ENCODE results near the gene RP2.

RP2 gene

DNA sequence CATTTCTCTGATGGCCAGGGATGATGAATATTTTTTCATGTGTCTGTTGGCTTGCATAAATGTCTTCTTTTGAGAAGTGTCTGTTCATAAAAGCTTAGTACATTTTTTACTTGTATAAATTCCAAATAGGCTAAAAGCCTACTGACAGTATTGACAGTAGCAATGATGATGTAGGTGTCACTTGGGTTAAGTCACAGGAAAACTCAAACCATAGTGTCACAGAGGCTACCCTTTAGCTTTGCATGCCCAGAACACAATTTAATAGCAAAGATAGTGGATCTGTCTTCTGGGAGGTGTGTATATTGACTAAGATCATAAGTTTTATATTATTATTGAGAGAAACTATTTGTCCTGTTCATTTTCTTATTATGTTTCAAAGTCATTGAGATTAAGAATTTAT lies 8.1 kb downstream of the RP2 start:
- no peak for DNase-seq

GRCh38 chrX:46849933-46850332 lies 13.1 kb downstream of the RP2 start:
- no peak for DNase-seq

GRCh38 chrX:46850771-46851170 lies 13.9 kb downstream of the RP2 start:
- DNase-seq, result no peak

DNA sequence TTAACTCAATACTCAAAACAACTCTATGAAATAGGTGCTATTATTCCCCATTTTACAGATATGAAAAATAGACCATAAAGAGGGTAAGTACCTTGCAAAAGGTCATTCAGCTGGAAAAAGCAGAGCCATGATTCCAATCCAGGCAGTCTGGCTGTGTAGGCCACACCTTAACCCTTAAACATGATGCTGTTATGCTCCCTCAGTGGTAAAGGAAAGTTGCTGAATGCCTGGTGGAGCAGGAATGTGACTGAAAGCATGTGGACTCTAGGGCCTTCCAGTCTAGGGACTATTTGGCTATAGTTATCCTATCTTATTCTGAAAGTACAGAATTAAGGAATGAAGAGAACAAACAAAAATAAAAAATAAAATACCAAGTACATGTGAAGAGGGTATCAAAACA lies 19.6 kb downstream of the RP2 start:
- DNase-seq, result no peak

DNA sequence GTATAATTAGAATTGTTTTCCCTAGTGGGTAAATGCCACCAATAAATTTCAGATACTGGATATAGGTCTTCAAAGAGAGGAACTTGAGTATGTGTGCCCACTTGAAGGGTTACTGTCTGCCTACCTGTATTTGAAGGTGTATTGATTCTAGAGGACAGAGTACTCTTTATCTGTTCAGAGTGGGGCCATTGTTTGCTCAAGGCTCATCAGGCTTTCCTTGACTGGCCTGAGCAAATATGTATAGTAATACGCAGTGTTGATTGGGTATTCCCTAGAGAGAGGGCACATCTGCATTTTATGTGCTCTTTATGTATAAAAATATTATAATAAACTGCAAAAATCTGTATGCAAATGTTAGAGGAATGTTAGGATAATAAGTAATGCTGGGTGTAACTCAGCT lies 23.7 kb downstream of the RP2 start:
- DNase-seq, result no peak

DNA sequence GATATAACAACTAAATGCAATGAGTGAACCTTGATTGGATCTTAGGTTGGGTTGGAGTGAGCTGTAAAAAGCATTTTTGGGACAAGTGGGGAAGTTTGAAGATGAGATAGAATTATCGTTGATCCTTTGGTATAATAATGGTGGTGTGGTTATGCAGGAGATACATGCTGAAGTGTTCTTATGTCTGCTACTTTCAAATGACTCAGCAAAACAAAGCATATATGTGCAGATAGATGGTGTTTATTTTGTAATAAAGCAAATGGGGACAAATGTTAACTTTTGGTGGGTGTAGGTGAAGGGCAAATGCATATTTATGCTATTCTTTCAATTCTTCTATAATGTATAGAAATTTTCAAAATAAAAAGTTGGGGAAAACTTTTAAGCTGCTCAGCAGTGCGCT lies 26.2 kb downstream of the RP2 start:
- no peak for DNase-seq

DNA sequence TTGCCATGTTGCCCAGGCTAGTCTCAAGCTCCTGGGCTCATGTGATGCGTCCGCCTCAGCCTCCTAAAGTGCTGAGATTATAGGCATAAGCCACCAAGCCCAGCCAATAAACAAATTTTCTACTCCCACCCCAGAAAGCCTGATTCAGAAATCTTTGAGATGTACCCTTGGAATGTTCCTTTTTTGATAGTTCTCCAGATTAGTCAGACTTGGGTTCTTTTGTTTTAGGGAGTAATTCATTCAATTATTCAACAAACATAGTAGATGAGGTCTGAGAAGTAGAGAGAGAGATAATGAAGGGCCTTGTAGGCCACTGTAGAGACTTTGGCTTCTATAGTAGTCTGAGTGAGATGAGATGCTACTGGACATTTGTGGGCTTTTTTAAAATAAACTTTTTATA lies 27.8 kb downstream of the RP2 start:
- no peak for DNase-seq

DNA sequence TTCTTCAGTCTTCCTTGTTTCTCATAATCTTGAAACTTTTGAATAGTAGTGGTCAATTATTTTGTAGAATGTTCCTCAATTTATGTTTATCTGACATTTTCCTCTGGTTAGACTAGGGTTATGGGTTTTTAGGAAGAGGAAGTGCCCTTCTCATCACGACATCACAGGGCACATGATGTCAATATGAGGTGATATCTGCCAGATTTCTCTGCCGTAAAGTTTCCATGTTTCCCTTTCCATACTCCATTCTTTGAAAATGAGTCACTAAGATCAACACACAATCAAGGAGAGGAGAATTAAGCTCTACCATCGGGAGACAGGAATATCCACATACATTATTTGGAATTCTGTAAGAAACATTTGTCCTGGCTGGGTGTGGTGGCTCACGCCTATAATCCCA lies 28.4 kb downstream of the RP2 start:
- no peak for DNase-seq

- no peak for DNase-seq
Measured at GRCh38 chrX:46866726-46867125, 29.9 kb downstream of the RP2 start.

GRCh38 chrX:46873746-46874145 lies 36.9 kb downstream of the RP2 start:
- no peak for DNase-seq

GRCh38 chrX:46876901-46877300 lies 40.1 kb downstream of the RP2 start:
- no peak for DNase-seq

GRCh38 chrX:46882266-46882665 lies 45.4 kb downstream of the RP2 start:
- no peak for DNase-seq

- no peak for DNase-seq
Measured at GRCh38 chrX:46884799-46885198, 48.0 kb downstream of the RP2 start.

GRCh38 chrX:46898207-46898606 lies 61.4 kb downstream of the RP2 start:
- no peak for DNase-seq

- DNase-seq, result peak; percentile 74
Measured at GRCh38 chrX:46903458-46904242, 66.8 kb downstream of the RP2 start.

- no peak for DNase-seq
Measured at GRCh38 chrX:46904626-46905025, 67.8 kb downstream of the RP2 start.

- DNase-seq, result no peak
Measured at GRCh38 chrX:46910415-46910814, 73.6 kb downstream of the RP2 start.

- peak; percentile 31 for DNase-seq
Measured at GRCh38 chrX:46912098-46912602, 75.3 kb downstream of the RP2 start, which contains the start of gene JADE3. JADE3 (plus strand) TSS chrX:46912421; CDS start chrX:46984895, 72,474 bp downstream.

GRCh38 chrX:46912603-46913491 lies 76.0 kb downstream of the RP2 start:
- DNase-seq, result peak; percentile 39

DNA sequence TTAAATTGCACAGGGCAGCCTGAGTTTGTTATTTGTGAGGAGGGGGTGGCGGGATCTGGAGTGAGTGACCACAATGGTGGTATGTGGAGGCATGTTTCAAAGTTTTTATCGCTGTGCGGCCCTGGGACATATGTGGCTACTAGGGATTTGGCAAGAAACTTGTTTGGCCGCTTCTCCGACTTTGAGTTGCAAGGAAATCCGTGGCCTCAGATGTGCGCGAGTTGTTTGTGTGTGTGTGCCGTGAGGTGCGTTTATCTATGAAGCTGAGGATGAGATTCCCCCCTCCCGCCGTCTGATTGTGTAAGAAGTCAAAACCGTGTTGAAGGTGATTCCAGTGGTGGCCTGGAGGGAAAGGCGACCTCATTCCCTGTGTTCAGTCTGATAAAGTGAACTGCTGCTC lies 76.8 kb downstream of the RP2 start:
- DNase-seq, result no peak

DNA sequence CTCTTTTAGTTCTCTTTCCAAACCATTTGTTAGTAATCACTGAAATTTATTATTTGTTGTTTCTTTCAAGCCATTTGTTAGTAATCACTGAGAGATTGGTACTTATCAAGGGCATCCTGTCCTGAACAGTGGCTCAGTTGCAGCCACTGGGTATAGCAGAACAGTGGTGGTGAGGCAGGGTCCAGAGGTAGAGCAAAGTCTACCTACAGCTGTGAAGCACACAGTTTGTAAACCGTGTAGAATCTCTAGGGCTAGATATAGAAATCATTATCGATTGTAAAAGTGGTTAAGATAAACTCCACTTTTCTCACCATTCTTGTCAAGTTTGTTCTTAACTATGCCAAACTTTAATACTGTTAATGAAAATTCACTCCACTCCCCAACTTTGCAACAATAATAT lies 79.4 kb downstream of the RP2 start:
- DNase-seq, result no peak

- no peak for DNase-seq
Measured at GRCh38 chrX:46917622-46918021, 80.8 kb downstream of the RP2 start.

GRCh38 chrX:46918434-46918833 lies 81.6 kb downstream of the RP2 start:
- no peak for DNase-seq

DNA sequence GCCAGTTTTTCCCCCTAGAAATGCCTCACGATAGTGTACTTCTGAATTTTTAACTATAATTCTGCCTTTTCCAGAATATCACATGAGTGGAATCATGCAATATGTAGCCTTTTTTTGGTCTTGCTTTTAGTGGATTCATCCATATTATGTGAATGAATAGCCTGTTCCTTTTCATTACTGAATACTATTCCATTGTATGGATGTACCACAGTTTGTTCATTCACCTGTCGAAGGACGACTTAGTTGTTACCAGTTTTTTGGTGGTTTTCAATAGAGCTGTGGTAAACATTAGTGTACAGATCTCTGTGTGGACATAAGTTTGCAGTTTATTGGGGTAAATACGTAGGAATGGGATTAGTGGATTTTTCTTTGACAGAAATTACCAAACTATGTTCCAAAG lies 83.4 kb downstream of the RP2 start:
- DNase-seq, result no peak

All from activated CD4-positive, alpha-beta T cell treated with anti-CD3 and anti-CD28 coated beads, Interleukin-10, Interleukin-2, amounts not matched to agents 100 ng/mL and 50 ng/mL, durations not matched to agents 16 hours and 8 hours (primary cell).